ENCODE results near the gene DPH3. TPM values are rescaled to one million over a fixed set of nuclear protein-coding genes. Genes with fewer than 3 reads are reported as not detected.

DPH3 gene
- total RNA-seq, 2 experiments from 2014 or later: 18.2 to 19.9 TPM

- POLR2A ChIA-PET: no interaction called here
- TF ChIP-seq CTCF (IDR thresholded peaks at IDR 0.05): no peak
- Mint-ChIP-seq H3K27me3 (peaks cover 4% of the 10 kb centered on the region), H3K9me3 (no peaks in the 10 kb centered on the region), H3K4me1 (ENCODE audit: low read depth) (peaks cover 8% of the 10 kb centered on the region), H3K27ac (no peak overlapping the region), H3K4me3 (no peak overlapping the region), H3K36me3 (ENCODE audit: low read depth) (no peaks in the 10 kb centered on the region)
- DNase-seq: no peak
- no peak for ATAC-seq
- CTCF ChIA-PET: interaction anchor here (0.8 to 1.8 kb wide), 2 partner anchors 182 to 187 kb away, joined by 3 to 6 read pairs; no protein-coding TSS in a partner anchor
- intact Hi-C loops (cut with micrococcal nuclease): no loop called here
Measured at GRCh38 chr3:16236030-16236639, 28.6 kb downstream of the DPH3 start.

DNA sequence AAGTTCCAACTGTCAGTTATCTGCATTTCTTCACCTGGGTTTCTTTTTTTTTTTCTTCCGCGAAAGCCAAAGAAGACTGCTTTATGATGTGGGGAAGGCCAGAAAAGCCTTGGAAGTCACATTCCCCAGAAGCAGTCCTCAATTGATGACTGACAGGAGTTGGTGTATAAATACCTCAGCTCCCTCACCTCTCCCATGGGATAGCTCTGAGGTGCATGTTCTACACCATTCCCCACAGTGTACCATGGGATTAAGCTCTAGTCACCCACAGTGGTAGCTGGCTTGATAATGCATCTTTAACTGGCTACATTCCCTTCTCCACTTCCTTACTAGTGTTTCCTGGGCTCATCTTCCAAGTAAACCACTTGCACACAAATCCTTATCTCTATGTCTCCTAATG is 30.5 kb downstream of the DPH3 start:
- CTCF ChIA-PET: interaction anchor here (1.0 to 1.5 kb wide), 2 partner anchors 17 to 185 kb away, joined by 4 read pairs; no protein-coding TSS in a partner anchor
- no peaks in the 10 kb centered on the region for H3K4me1 Mint-ChIP-seq (ENCODE audit: low read depth)

GRCh38 chr3:16233806-16234205 is 30.9 kb downstream of the DPH3 start:
- no peak for ATAC-seq
- intact Hi-C loops (cut with micrococcal nuclease): no loop called here
- Mint-ChIP-seq H3K27me3 (peaks cover 4% of the 10 kb centered on the region), H3K36me3 (ENCODE audit: low read depth) (no peaks in the 10 kb centered on the region), H3K4me3 (no peak overlapping the region), H3K4me1 (ENCODE audit: low read depth) (no peaks in the 10 kb centered on the region), H3K9me3 (no peaks in the 10 kb centered on the region), H3K27ac (no peak overlapping the region)
- TF ChIP-seq CTCF (IDR thresholded peaks at IDR 0.05): no peak
- POLR2A ChIA-PET: interaction anchor here (0.6 kb wide), 1 partner anchor 1402 kb away, joined by 3 read pairs; no protein-coding TSS in a partner anchor
- CTCF ChIA-PET: interaction anchor here (1.0 to 1.5 kb wide), 2 partner anchors 18 to 184 kb away, joined by 4 read pairs; no protein-coding TSS in a partner anchor
- no peak for DNase-seq

More for the DNA sequence above, 30.5 kb downstream of the DPH3 start:
- DNase-seq (no peak), ATAC-seq (no peak)
- POLR2A ChIA-PET: interaction anchor here (0.6 kb wide), 2 partner anchors 799 to 1403 kb away, joined by 3 to 4 read pairs; no protein-coding TSS in a partner anchor
- no peak for TF ChIP-seq CTCF (IDR thresholded peaks at IDR 0.05)
- no peak overlapping the region for H3K4me3 Mint-ChIP-seq
- intact Hi-C loops (cut with micrococcal nuclease): no loop called here
- no peaks in the 10 kb centered on the region for H3K36me3 Mint-ChIP-seq (ENCODE audit: low read depth)
- peaks cover 4% of the 10 kb centered on the region for H3K27me3 Mint-ChIP-seq
- no peak overlapping the region for H3K27ac Mint-ChIP-seq
- H3K9me3 Mint-ChIP-seq: no peaks in the 10 kb centered on the region

DNA sequence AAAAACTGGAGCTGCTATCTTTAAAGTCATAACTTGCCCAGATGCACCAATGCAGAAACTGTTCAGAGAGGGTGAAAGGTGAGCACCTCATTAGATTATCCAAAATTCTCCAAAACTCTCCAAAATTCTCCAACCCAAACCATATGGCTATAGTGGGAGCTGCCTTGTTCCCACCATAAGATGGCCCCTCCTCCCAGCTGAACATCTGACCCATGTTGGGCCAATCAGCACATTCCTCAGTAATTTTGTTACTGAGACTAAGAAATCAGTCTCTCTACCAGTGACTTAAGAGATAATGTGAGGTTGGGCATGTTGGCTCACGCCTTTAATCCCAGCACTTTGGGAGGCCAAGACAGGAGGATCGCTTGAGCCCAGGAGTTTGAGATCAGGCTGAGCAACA is 32.8 kb downstream of the DPH3 start:
- no peaks in the 10 kb centered on the region for H3K4me1 Mint-ChIP-seq (ENCODE audit: low read depth)
- no peak for DNase-seq
- CTCF ChIA-PET: interaction anchor here (1.1 kb wide), 1 partner anchor 12 kb away, joined by 3 read pairs; no protein-coding TSS in a partner anchor

More for the DNA sequence above, 32.8 kb downstream of the DPH3 start:
- Mint-ChIP-seq H3K36me3 (ENCODE audit: low read depth) (no peaks in the 10 kb centered on the region), H3K4me3 (no peak overlapping the region), H3K27ac (no peak overlapping the region), H3K27me3 (peaks cover 4% of the 10 kb centered on the region), H3K9me3 (no peaks in the 10 kb centered on the region)
- no peak for TF ChIP-seq CTCF (IDR thresholded peaks at IDR 0.05)
- no peak for ATAC-seq
- POLR2A ChIA-PET: interaction anchor here (1.4 kb wide), 1 partner anchor 13 kb away, joined by 3 read pairs; no protein-coding TSS in a partner anchor
- intact Hi-C loops (cut with micrococcal nuclease): no loop called here

All from activated CD8-positive, alpha-beta T cell treated with anti-CD3 and anti-CD28 coated beads for 36 hours (primary cell).